HL-60 (cell line): Measurements from ENCODE around the gene PRR5.

Source experiments
- GABPA ChIP-seq: IDR thresholded peaks from 2 replicates; pipeline ENCODE4 v1.6.1; 2012; ENCODE audit warnings: low read depth
- POLR2AphosphoS5 ChIP-seq: IDR thresholded peaks from 2 replicates; pipeline ENCODE4 v1.6.1; 2012; ENCODE audit warnings: low read depth
- TF ChIP-seq, protein P1 (sequence below): IDR thresholded peaks from one replicate; pipeline ENCODE4 v1.5.1; 2011; ENCODE audit warnings: low read length, control low read depth, inconsistent platforms; ENCODE audit not compliant: insufficient read depth

DNA sequence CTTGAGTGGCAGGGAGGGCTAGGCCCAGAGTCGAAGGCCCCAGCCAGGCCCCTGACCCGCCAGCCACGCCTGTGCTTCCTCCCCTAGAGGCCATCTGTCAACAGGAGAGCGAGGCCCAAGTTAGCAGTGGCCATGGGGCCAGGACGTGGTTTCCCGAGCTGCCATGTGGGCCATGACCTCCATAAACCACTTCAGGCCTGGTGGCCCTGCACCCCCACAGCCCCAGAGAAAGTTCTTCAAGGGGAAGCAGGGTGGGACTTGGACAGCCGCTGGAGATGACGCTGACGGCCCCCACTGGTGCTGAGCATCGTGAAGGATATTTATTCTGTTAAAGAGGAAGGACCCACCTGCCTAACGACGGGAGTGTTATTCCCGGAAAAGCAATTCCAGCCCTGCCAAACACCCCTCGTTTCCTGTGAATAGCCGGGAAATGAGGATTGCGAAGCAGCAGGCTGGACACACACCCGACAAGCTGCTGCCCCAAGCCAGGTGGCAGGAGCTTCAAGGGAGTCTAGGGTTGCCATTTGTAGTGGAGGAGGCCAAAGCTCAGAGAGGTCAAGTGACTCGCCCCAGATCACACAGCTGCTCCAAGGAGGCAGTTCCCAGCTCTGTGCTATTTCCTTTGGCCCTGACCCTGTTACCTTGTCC is 12.8 kb downstream of the PRR5 start:
- TF ChIP-seq POLR2AphosphoS5 = no peak
- TF ChIP-seq, protein P1, sequence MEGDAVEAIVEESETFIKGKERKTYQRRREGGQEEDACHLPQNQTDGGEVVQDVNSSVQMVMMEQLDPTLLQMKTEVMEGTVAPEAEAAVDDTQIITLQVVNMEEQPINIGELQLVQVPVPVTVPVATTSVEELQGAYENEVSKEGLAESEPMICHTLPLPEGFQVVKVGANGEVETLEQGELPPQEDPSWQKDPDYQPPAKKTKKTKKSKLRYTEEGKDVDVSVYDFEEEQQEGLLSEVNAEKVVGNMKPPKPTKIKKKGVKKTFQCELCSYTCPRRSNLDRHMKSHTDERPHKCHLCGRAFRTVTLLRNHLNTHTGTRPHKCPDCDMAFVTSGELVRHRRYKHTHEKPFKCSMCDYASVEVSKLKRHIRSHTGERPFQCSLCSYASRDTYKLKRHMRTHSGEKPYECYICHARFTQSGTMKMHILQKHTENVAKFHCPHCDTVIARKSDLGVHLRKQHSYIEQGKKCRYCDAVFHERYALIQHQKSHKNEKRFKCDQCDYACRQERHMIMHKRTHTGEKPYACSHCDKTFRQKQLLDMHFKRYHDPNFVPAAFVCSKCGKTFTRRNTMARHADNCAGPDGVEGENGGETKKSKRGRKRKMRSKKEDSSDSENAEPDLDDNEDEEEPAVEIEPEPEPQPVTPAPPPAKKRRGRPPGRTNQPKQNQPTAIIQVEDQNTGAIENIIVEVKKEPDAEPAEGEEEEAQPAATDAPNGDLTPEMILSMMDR = no peak
- TF ChIP-seq GABPA = no peak
